ENCODE results near the gene CFAP57.

- TF ChIP-seq, protein P1, sequence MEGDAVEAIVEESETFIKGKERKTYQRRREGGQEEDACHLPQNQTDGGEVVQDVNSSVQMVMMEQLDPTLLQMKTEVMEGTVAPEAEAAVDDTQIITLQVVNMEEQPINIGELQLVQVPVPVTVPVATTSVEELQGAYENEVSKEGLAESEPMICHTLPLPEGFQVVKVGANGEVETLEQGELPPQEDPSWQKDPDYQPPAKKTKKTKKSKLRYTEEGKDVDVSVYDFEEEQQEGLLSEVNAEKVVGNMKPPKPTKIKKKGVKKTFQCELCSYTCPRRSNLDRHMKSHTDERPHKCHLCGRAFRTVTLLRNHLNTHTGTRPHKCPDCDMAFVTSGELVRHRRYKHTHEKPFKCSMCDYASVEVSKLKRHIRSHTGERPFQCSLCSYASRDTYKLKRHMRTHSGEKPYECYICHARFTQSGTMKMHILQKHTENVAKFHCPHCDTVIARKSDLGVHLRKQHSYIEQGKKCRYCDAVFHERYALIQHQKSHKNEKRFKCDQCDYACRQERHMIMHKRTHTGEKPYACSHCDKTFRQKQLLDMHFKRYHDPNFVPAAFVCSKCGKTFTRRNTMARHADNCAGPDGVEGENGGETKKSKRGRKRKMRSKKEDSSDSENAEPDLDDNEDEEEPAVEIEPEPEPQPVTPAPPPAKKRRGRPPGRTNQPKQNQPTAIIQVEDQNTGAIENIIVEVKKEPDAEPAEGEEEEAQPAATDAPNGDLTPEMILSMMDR (IDR thresholded peaks at IDR 0.05): no peak
- TF ChIP-seq POLR2A (IDR thresholded peaks at IDR 0.05): no peak
These were observed 97.7 kb downstream of the CFAP57 start, which contains the start of gene TMEM125 for GRCh38 chr1:43269627-43270375.

Measured in ovary (tissue), 3 donors.